GM18517 (cell line): ENCODE results near the gene MXRA7.
"Not testable (repeated sequence)": the region's sequence is repeated elsewhere in the genome, so short reads cannot be mapped to it uniquely, and the experiment has no call there.

Source experiments
- ATAC-seq: cut with Tn5 transposase; IDR thresholded peaks from one replicate; pipeline ENCODE4 v1.9.1; 2021; ENCODE audit warnings: mild to moderate bottlenecking, moderate library complexity; ENCODE audit not compliant: unreplicated experiment

The MXRA7 gene

DNA sequence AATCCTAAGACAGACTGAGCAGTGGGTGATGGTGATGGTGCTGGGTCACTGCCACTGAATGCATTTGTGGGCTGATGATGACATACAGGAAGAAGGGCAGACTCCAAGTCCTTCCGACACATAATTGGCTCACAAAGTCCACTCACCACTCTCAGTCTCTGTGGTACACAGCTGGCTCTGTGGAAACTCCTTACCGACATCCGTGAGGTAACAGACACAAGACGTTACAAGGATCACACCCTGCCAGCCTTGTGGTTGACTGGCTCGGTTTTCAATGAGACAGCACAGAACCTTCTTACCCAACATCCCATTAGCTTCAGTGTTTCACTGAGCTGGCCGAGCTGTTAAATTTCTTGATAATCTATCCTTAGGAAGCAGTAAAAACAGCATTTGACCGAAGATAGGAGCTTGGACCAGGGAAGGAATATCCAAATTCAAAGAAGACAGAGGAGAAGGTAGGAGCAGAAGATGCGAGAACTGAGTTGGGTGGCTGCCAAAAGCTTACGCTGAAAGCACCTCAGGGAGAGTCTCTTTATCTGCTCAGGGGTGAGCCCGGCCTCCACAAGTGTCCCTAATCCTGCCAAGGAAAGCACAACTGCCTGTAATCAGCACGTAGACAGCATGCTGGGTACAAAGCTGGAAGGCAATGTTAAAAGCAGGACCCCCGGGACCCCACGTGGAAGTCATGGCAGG, 5.5 kb upstream of the MXRA7 start:
- no peak for ATAC-seq

DNA sequence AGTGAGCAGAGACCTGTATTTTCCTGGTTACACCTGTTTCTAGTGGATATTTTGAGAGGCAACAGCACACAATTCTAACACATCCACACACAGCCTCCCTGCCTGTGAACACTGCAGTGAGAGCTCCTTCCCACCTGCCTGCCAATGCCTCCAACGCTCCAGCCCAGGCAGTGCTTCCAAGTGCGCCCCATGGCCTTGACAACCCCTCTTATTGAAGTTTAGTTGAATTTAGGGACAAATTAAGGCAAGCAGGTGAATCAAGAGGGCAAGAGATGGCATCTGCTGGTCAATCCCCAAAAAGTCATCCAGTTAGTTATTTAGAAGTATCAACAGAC, 4.7 kb upstream of the MXRA7 start:
- no peak for ATAC-seq

- ATAC-seq: no peak
These were observed 4.2 kb upstream of the MXRA7 start for GRCh38 chr17:76714822-76715495.

DNA sequence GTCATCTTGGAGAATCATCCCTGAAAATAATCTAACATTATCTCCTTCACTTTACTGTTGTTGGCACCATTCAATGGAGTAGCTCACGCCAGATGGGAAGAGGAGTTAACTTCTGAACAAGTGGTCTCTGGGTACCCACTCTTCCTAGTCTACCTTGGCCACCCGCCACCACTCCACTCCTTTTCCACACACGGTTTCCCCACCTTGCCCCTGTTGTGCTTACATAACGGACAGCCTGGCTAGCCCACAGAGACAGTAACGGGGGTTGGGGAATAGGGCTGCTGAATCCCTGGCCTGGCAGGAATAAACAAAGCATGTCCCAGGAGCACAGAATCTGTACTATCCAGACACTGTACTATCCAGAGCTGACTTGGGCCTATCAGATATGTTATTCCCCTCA, 3.6 kb upstream of the MXRA7 start:
- ATAC-seq: no peak

GRCh38 chr17:76713765-76714164, 3.0 kb upstream of the MXRA7 start:
- no peak for ATAC-seq

- not testable (repeated sequence) for ATAC-seq
These were observed 1.6 kb upstream of the MXRA7 start for GRCh38 chr17:76712321-76712720.

- ATAC-seq: not testable (repeated sequence)
These were observed 558 bp downstream of the MXRA7 start for GRCh38 chr17:76709951-76710862.

- no peak for ATAC-seq
These were observed 1.5 kb downstream of the MXRA7 start for GRCh38 chr17:76709077-76709950.

DNA sequence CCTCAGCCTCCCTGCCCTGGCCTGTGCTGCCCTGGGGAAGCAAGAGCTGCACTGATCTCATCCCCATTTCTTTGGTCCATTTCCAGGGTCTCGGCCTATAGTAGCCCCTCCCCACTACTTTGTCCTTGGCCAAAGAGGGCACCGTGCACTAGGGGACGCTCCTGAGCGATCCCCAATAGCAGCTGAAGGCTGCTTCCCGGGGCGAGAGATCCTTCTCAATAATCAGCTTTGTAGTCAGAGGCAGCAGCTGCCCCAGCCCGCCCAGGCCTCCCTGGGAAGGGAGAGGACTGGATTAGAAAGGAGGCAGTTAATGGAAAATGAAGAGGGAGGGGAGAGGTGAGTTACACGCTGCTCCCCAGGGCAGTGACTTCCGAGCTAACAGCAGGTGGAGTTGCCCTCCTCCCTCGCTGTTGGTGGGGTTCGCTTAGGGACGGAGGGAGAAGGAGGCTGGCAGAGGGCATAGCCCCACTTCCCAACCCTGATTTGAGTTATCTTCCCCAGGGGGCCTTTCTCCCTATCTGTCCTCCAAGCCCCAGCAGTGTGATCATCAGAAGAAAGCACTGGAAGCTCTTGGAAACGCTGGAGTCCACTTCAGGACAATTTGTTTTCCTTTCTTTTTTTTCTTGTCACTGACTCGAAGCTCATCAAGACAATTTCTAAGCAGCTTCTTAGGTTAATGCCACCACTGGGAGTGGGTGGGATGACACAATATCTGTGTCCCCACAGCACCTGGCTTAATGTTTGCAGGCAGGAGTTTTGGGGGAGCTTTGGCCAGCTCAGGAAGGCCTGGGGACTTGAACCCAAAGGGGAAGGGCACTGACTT, 2.6 kb downstream of the MXRA7 start:
- ATAC-seq: no peak

DNA sequence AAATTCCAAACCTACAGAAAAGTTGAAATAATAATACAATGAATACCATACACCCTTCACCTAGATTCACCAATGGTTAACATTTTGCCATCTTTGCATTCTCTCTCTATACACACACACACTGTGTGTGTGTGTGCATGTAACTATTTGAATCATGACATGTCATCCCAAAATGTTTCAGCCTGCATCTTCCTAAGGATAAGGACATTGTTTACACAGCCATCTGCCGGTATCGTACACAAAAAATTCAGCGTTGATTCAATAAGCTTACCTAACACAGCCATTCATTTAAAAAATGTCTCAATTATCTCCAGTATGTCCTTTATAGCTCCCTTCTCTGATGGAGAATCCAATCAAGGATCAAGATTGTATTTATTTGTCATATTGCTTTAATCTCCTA, 3.9 kb downstream of the MXRA7 start:
- ATAC-seq: no peak

DNA sequence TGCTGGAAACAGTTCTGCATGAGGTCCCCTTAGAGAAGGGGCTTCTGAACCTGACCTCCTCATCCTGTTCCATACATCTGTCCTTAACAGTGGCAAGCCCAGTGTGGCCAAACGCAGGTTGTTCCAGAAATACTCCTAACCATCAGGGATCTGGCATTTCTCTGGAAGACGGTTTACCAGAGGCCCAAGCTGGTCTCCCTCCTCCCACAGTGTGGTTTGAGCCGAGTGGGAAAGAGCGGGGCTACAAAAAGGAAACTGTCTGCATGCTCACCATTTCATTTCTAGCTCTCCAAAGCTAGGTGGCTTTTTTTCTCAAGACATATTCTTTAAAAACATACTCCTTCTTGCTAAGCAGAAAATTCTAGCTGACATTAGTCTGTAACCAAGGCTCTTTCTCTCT, 6.0 kb downstream of the MXRA7 start:
- no peak for ATAC-seq

GRCh38 chr17:76702941-76703637, 7.7 kb downstream of the MXRA7 start:
- ATAC-seq: no peak

DNA sequence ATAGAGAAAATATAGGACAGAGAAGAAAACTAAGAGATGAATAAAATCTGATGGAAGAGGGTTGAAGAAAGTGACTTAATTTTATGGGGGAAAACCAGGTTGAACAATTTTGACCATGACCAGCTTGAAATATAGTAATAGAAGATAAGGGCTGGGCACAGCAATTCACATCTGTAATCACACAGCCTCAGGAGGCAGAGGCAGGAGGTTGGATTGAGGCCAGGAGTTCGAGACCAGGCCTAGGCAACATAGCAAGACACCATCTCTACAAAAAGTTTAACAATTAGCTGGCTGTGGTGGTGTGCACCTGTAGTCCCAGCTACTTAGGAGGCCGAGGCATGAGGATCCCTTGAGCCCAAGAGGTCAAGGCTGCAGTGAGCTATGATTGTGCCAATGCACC, 8.7 kb downstream of the MXRA7 start:
- ATAC-seq: no peak

- no peak for ATAC-seq
These were observed 9.2 kb downstream of the MXRA7 start for GRCh38 chr17:76701471-76701967.

GRCh38 chr17:76700617-76701470, 9.9 kb downstream of the MXRA7 start:
- ATAC-seq: no peak

DNA sequence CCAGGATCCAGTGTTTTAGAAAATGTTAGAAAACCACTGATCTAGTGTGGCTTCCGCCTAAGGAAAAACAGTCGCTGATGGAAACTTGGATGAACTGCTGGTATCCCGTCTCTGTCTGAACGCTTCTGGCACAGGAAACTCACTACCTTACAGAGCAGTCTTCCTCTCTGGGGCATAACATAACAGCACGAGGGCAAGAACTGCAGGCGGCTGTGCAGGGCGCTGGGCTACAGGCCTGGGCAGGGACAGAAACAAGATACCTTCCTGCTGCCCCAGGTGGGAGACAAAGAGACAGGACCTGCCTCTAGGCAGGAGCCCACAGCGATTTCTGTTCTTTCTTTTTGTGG, 10.5 kb downstream of the MXRA7 start:
- no peak for ATAC-seq

- ATAC-seq: not testable (repeated sequence)
These were observed 12.2 kb downstream of the MXRA7 start for GRCh38 chr17:76698466-76698977.
